WTC11 (cell line): ENCODE measurements around the gene MDGA2. TPM values are rescaled to one million over a fixed set of nuclear protein-coding genes. Genes with fewer than 3 reads are reported as not detected.

Experiments
- ATAC-seq: fragments of 200-7000 bp; cut with Tn5 transposase; 2 replicates; pipeline ENCODE4 v1.10.0; 2021; ENCODE audit warnings: mild to moderate bottlenecking, moderate library complexity
- CTCF ChIA-PET: fragments of 300-600 bp; sonication (Branson Sonifier 250); formaldehyde crosslinking; loops from one replicate; lab custom pipeline; 2021; ENCODE audit warnings: antibody characterized with exemption; lab: Charles Lee
- POLR2A ChIA-PET: fragments of 350-600 bp; sonication (Branson Sonifier 250); formaldehyde crosslinking; loops from one replicate; lab custom pipeline; 2021; ENCODE audit warnings: antibody characterized with exemption; lab: Charles Lee
- DNase-seq: peaks from one replicate; pipeline ENCODE4 v3.0.0; 2021; ENCODE audit warnings: low spot score
- H3K27ac Mint-ChIP-seq: 2 replicates; pipeline ENCODE4 v1.8.0; 2021; ENCODE audit warnings: mixed read lengths
- H3K27me3 Mint-ChIP-seq: 2 replicates; pipeline ENCODE4 v1.8.0; 2021; ENCODE audit warnings: low read depth, mild to moderate bottlenecking, moderate library complexity, mixed read lengths
- H3K36me3 Mint-ChIP-seq: 2 replicates; pipeline ENCODE4 v1.8.0; 2021; ENCODE audit warnings: mixed read lengths
- H3K4me1 Mint-ChIP-seq: 2 replicates; pipeline ENCODE4 v1.8.0; 2022; ENCODE audit warnings: mixed read lengths
- H3K4me3 Mint-ChIP-seq: 2 replicates; pipeline ENCODE4 v1.8.0; 2021; ENCODE audit warnings: mild to moderate bottlenecking, moderate library complexity, mixed read lengths
- H3K9me3 Mint-ChIP-seq: 2 replicates; pipeline ENCODE4 v1.8.0; 2021; ENCODE audit warnings: mixed read lengths
- ARID4B ChIP-seq: sonication (generic); formaldehyde crosslinking; IDR thresholded peaks from 2 replicates; pipeline ENCODE4 v1.8.0; 2023; ENCODE audit warnings: missing genetic modification reagents, mild to moderate bottlenecking, borderline replicate concordance
- ATF1 ChIP-seq: sonication (generic); formaldehyde crosslinking; IDR thresholded peaks from 2 replicates; pipeline ENCODE4 v1.8.1; 2023; ENCODE audit warnings: mild to moderate bottlenecking, moderate library complexity, missing genetic modification reagents
- CBFB ChIP-seq: sonication (generic); formaldehyde crosslinking; IDR thresholded peaks from 2 replicates; pipeline ENCODE4 v1.8.1; 2022; ENCODE audit warnings: mild to moderate bottlenecking, low read depth, missing genetic modification reagents
- GABPB1 ChIP-seq: sonication (generic); formaldehyde crosslinking; IDR thresholded peaks from 2 replicates; pipeline ENCODE4 v1.8.1; 2023; ENCODE audit warnings: mild to moderate bottlenecking, missing genetic modification reagents
- GRHL2 ChIP-seq: fragments of 250-450 bp; sonication (Bioruptor Pico); IDR thresholded peaks from 2 replicates; pipeline ENCODE4 v1.8.0; 2022; ENCODE audit warnings: mild to moderate bottlenecking, moderate library complexity; ENCODE audit not compliant: insufficient replicate concordance, severe bottlenecking
- JUN ChIP-seq: sonication (generic); formaldehyde crosslinking; IDR thresholded peaks from 2 replicates; pipeline ENCODE4 v1.8.0; 2023; ENCODE audit warnings: mild to moderate bottlenecking, missing genetic modification reagents
- NFATC4 ChIP-seq: fragments of 250-450 bp; sonication (Bioruptor Pico); IDR thresholded peaks from 2 replicates; pipeline ENCODE4 v1.9.0; 2021; ENCODE audit warnings: mild to moderate bottlenecking
- NR3C1 ChIP-seq: sonication (generic); formaldehyde crosslinking; conservative IDR thresholded peaks from 2 replicates; pipeline ENCODE4 v1.8.1; 2023; ENCODE audit warnings: low read depth, mild to moderate bottlenecking, missing genetic modification reagents
- TEAD4 ChIP-seq: sonication (generic); formaldehyde crosslinking; IDR thresholded peaks from 2 replicates; pipeline ENCODE4 v1.8.0; 2022; ENCODE audit warnings: mild to moderate bottlenecking, missing genetic modification reagents
- ZMAT4 ChIP-seq: fragments of 250-450 bp; sonication (Bioruptor Pico); IDR thresholded peaks from 2 replicates; pipeline ENCODE4 v1.9.0; 2021; ENCODE audit warnings: mild to moderate bottlenecking
- ZNF219 ChIP-seq: sonication (generic); formaldehyde crosslinking; IDR thresholded peaks from 2 replicates; pipeline ENCODE4 v1.8.0; 2023; ENCODE audit warnings: missing genetic modification reagents, mild to moderate bottlenecking, borderline replicate concordance
- ZNF281 ChIP-seq: sonication (generic); formaldehyde crosslinking; IDR thresholded peaks from 2 replicates; pipeline ENCODE4 v1.8.0; 2023; ENCODE audit warnings: mild to moderate bottlenecking, missing genetic modification reagents
- ZNF396 ChIP-seq: fragments of 250-450 bp; sonication (Bioruptor Pico); IDR thresholded peaks from 2 replicates; pipeline ENCODE4 v1.8.0; 2021; ENCODE audit warnings: mild to moderate bottlenecking, moderate library complexity, borderline replicate concordance
- ZNF532 ChIP-seq: fragments of 250-450 bp; sonication (Bioruptor Pico); IDR thresholded peaks from 2 replicates; pipeline ENCODE4 v1.9.0; 2021; ENCODE audit warnings: mild to moderate bottlenecking, borderline replicate concordance
- ZNF671 ChIP-seq: fragments of 250-450 bp; sonication (Bioruptor Pico); IDR thresholded peaks from 2 replicates; pipeline ENCODE4 v1.8.0; 2021; ENCODE audit warnings: mild to moderate bottlenecking
- total RNA-seq: library from RNA; stranded (reverse); gene quantifications from 3 replicates; pipeline ENCODE4 v1.2.3, GENCODE V29; 2021

MDGA2 gene
- total RNA-seq, 1 experiment from 2014 or later = 4.9 TPM

GRCh38 chr14:47148686-47149085 is 526.7 kb downstream of the MDGA2 start:
- Mint-ChIP-seq H3K36me3 (peaks cover 7% of the 10 kb centered on the region; the same call in 1 of the 2 replicates), H3K4me3 (no peak overlapping the region), H3K4me1 (peaks cover 3% of the 10 kb centered on the region; the same call in 1 of the 2 replicates), H3K27ac (no peak overlapping the region), H3K9me3 (peaks cover 27% of the 10 kb centered on the region), H3K27me3 (no peaks in the 10 kb centered on the region)
- TF ChIP-seq CBFB (CRISPR knock-in tag) (no peak), TEAD4 (CRISPR knock-in tag) (no peak), JUN (CRISPR knock-in tag) (no peak), ATF1 (no peak), GRHL2 (CRISPR knock-in tag) (no peak), ZNF396 (CRISPR knock-in tag) (no peak), NR3C1 (CRISPR knock-in tag) (no peak), ZNF281 (CRISPR knock-in tag) (no peak), ZNF532 (CRISPR knock-in tag) (no peak), ZNF219 (CRISPR knock-in tag) (no peak), ZMAT4 (CRISPR knock-in tag) (no peak), ZNF671 (CRISPR knock-in tag) (no peak), GABPB1 (CRISPR knock-in tag) (no peak), NFATC4 (no peak), ARID4B (no peak)
- no peak for DNase-seq
- ChIA-PET POLR2A (no interaction called here), CTCF (no interaction called here)
- no peak for ATAC-seq
